NCI-H2029 (cell line): ENCODE results near the gene NME4.

Source experiments
- DNase-seq: peaks from one replicate; lab custom pipeline; 2025; lab: John Stamatoyannopoulos, UW

The NME4 gene

GRCh38 chr16:426906-427249 is 29.9 kb downstream of the NME4 start:
- no peak for DNase-seq

GRCh38 chr16:427250-427649 is 30.3 kb downstream of the NME4 start:
- no peak for DNase-seq

- no peak for DNase-seq
These were observed 33.9 kb downstream of the NME4 start for GRCh38 chr16:430904-431303.

- DNase-seq: peak; percentile 65
These were observed 43.6 kb downstream of the NME4 start for GRCh38 chr16:440627-441026.

GRCh38 chr16:441447-441846 is 44.4 kb downstream of the NME4 start:
- DNase-seq: no peak

- no peak for DNase-seq
These were observed 46.0 kb downstream of the NME4 start for GRCh38 chr16:442976-443375.

- no peak for DNase-seq
These were observed 47.0 kb downstream of the NME4 start for GRCh38 chr16:444027-444426.

GRCh38 chr16:445566-445965 is 48.6 kb downstream of the NME4 start:
- DNase-seq: no peak
